HepG2 (cell line): ENCODE data around the gene PRR5L. TPM values are rescaled to one million over a fixed set of nuclear protein-coding genes. Genes with fewer than 3 reads are reported as not detected.

Experiments used
- ATAC-seq: fragments of 200-7000 bp; cut with Tn5 transposase; 3 replicates; pipeline ENCODE4 v1.9.1; 2020; ENCODE audit warnings: mild to moderate bottlenecking, moderate library complexity
- BruUV-seq: library from RNA; stranded (reverse); fragments of 400-500 nt; replicated peaks from 2 replicates; lab custom pipeline; 2021; lab: Mats Ljungman, UMichigan
- CTCF ChIA-PET: fragments of 300-600 bp; formaldehyde crosslinking; extraction: SDS; loops from one replicate; lab custom pipeline; 2021; ENCODE audit warnings: low total read pairs, inconsistent platforms, low intra/inter-chr PET ratio; lab: Yijun Ruan, JAX
- POLR2A ChIA-PET: fragments of 350-600 bp; sonication (Branson Sonifier 250); formaldehyde crosslinking; loops from one replicate; lab custom pipeline; 2020; ENCODE audit warnings: antibody characterized with exemption, inconsistent platforms; lab: Yijun Ruan, JAX
- DNase-seq: peaks from one replicate; pipeline ENCODE4 v3.0.0-alpha.2; 2015; ENCODE audit warnings: low spot score
- FAIRE-seq: peaks from 3 replicates; lab custom pipeline; 2011; peaks lifted over from hg19 to GRCh38; lab: Jason Lieb, UNC
- H2AFZ ChIP-seq: one replicate; pipeline ENCODE4 v1.6.1; 2011; ENCODE audit warnings: low read length, inconsistent platforms
- H3K27ac ChIP-seq: fragments of 300-600 bp; 3 replicates; pipeline ENCODE4 v1.8.0; 2011; ENCODE audit warnings: mixed run types, mild to moderate bottlenecking, mixed read lengths, low read length, inconsistent platforms; ENCODE audit not compliant: insufficient read depth; ENCODE audit errors: extremely low read length
- H3K27me3 ChIP-seq, 2 experiments: fragments of 200-600 bp in 1 of 2; 2 replicates in 1 of 2; 3 replicates in 1 of 2; pipeline versions ENCODE4 v1.6.0 to v1.8.0; 2011; ENCODE audit warnings: low read length in 2 of 2, mild to moderate bottlenecking in 2 of 2, moderate library complexity in 2 of 2, inconsistent platforms in 1 of 2; ENCODE audit not compliant: insufficient read depth in 2 of 2, control insufficient read depth in 1 of 2
- H3K36me3 ChIP-seq, 2 experiments: fragments of 200-600 bp in 1 of 2; replicated peaks in 1 of 2; 2 replicates in 1 of 2; 3 replicates in 1 of 2; pipeline versions ENCODE4 v1.5.1 to v1.8.0; 2011; ENCODE audit warnings: low read length in 2 of 2, inconsistent platforms in 1 of 2; ENCODE audit not compliant: insufficient read depth in 2 of 2, control insufficient read depth in 1 of 2
- H3K4me1 ChIP-seq: 2 replicates; pipeline ENCODE4 v1.5.1; 2012; ENCODE audit warnings: low read length, inconsistent platforms; ENCODE audit not compliant: insufficient read depth
- H3K4me2 ChIP-seq: 2 replicates; pipeline ENCODE4 v1.6.0; 2011; ENCODE audit warnings: low read depth, low read length, inconsistent platforms
- H3K4me3 ChIP-seq, 3 experiments: fragments of 200-600 bp in 1 of 3; sonication (generic), shearing (Covaris generic) in 1 of 3; replicated peaks in 1 of 3; 2 replicates each; pipeline ENCODE4 v1.5.1; 2011 to 2016; ENCODE audit warnings: low read length in 3 of 3, inconsistent platforms in 2 of 3, low read depth in 2 of 3, mild to moderate bottlenecking in 2 of 3, control low read depth in 1 of 3, mixed read lengths in 1 of 3; ENCODE audit not compliant: insufficient read depth in 1 of 3
- H3K79me2 ChIP-seq: one replicate; pipeline ENCODE4 v1.6.1; 2011; ENCODE audit warnings: low read length, inconsistent platforms; ENCODE audit not compliant: insufficient read depth
- H3K9ac ChIP-seq: 2 replicates; pipeline ENCODE4 v1.6.0; 2011; ENCODE audit warnings: mild to moderate bottlenecking, low read depth, low read length, inconsistent platforms; ENCODE audit not compliant: insufficient read depth
- H3K9me3 ChIP-seq: 2 replicates; pipeline ENCODE4 v1.5.1; 2012; ENCODE audit warnings: mild to moderate bottlenecking, low read length
- H4K20me1 ChIP-seq: 2 replicates; pipeline ENCODE4 v1.6.0; 2011; ENCODE audit warnings: inconsistent platforms, mild to moderate bottlenecking, low read length, moderate library complexity; ENCODE audit not compliant: insufficient read depth
- CC2D1A ChIP-seq: sonication (generic); formaldehyde crosslinking; IDR thresholded peaks from 2 replicates; pipeline ENCODE4 v1.8.1; 2023; ENCODE audit warnings: mild to moderate bottlenecking, missing genetic modification reagents
- GZF1 ChIP-seq: sonication (generic); formaldehyde crosslinking; IDR thresholded peaks from 2 replicates; pipeline ENCODE4 v1.5.1; 2020; ENCODE audit warnings: mild to moderate bottlenecking, missing genetic modification reagents
- HOXA3 ChIP-seq: sonication (generic); formaldehyde crosslinking; IDR thresholded peaks from 2 replicates; pipeline ENCODE4 v1.5.0; 2020; ENCODE audit warnings: missing genetic modification reagents
- KLF9 ChIP-seq: IDR thresholded peaks from 2 replicates; pipeline ENCODE4 v1.6.1; 2016; ENCODE audit warnings: low read depth
- PITX1 ChIP-seq: sonication (generic); formaldehyde crosslinking; IDR thresholded peaks from 2 replicates; pipeline ENCODE4 v1.5.1; 2020; ENCODE audit warnings: mild to moderate bottlenecking, missing genetic modification reagents
- SKI ChIP-seq: fragments of 450-650 bp; IDR thresholded peaks from one replicate; pipeline ENCODE4 v1.6.1; 2018; ENCODE audit warnings: mild to moderate bottlenecking; ENCODE audit not compliant: partially characterized antibody
- ZFYVE20 ChIP-seq: sonication (generic); formaldehyde crosslinking; IDR thresholded peaks from 2 replicates; pipeline ENCODE4 v1.8.0; 2023; ENCODE audit warnings: low read depth, mild to moderate bottlenecking, moderate library complexity, missing genetic modification reagents, borderline replicate concordance
- ZNF33B ChIP-seq: sonication (generic); formaldehyde crosslinking; IDR thresholded peaks from 2 replicates; pipeline ENCODE4 v1.5.1; 2020; ENCODE audit warnings: mild to moderate bottlenecking, missing genetic modification reagents
- ZNF543 ChIP-seq: sonication (generic); formaldehyde crosslinking; IDR thresholded peaks from 2 replicates; pipeline ENCODE4 v1.4.0; 2020; ENCODE audit warnings: mild to moderate bottlenecking, missing genetic modification reagents
- ZNF616 ChIP-seq: sonication (generic); formaldehyde crosslinking; IDR thresholded peaks from 2 replicates; pipeline ENCODE4 v1.5.0; 2020; ENCODE audit warnings: low read depth, mild to moderate bottlenecking, missing genetic modification reagents
- ZNF768 ChIP-seq: sonication (generic); formaldehyde crosslinking; IDR thresholded peaks from 2 replicates; pipeline ENCODE4 v1.4.0; 2020; ENCODE audit warnings: missing genetic modification reagents
- ZNF788 ChIP-seq: sonication (generic); formaldehyde crosslinking; IDR thresholded peaks from 2 replicates; pipeline ENCODE4 v1.5.0; 2020; ENCODE audit warnings: mild to moderate bottlenecking, missing genetic modification reagents, borderline replicate concordance
- WGBS: methylation state at CpG from one replicate; pipeline ENCODE4 v1.1.6; 2017; ENCODE audit warnings: low lambda C conversion rate; 5-methylcytosine and 5-hydroxymethylcytosine counted together
- in situ Hi-C: cut with HindIII; loops from 2 replicates; pipeline ENCODE4 v1.10.0; 2017; ENCODE audit warnings: low pct_unique_long_range_greater_than_20kb; ENCODE audit not compliant: extremely low pct_ligation_motif_present
- intact Hi-C: fragments of 100-400 bp; cut with micrococcal nuclease; formaldehyde crosslinking; loops from one replicate; pipeline ENCODE4 v1.10.0; 2022; ENCODE audit not compliant: unreplicated experiment
- polyA plus RNA-seq, 8 experiments: library from polyadenylated mRNA; depleted of rRNA in 3 of 8; stranded (reverse) in 7 of 8; unstranded in 1 of 8; fragments of >200 nt; fragmentation: Illumina TruSeq in 4 of 8; extraction: Trizol in 4 of 8; gene quantifications; 2 replicates each; pipeline versions ENCODE4 v1.2.1 to v1.2.3, GENCODE V29; 2011 to 2016; ENCODE audit warnings: low read depth in 4 of 8, missing spikeins in 1 of 8, mixed read lengths in 1 of 8; ENCODE audit not compliant: insufficient read depth in 1 of 8
- total RNA-seq, 5 experiments: library from RNA; depleted of rRNA; stranded (reverse); fragments of >200 nt; fragmentation: Illumina TruSeq; extraction: Trizol; gene quantifications; 2 replicates each; pipeline ENCODE4 v1.2.3, GENCODE V29; 2016; ENCODE audit warnings: low read depth in 1 of 5
- TF ChIP-seq, protein P1 (sequence below): sonication (generic); formaldehyde crosslinking; IDR thresholded peaks from 2 replicates; pipeline ENCODE4 v1.8.1; 2023; ENCODE audit warnings: mild to moderate bottlenecking, missing genetic modification reagents
- TF ChIP-seq, protein P2 (sequence below): sonication (generic); formaldehyde crosslinking; IDR thresholded peaks from 2 replicates; pipeline ENCODE4 v1.4.0; 2020; ENCODE audit warnings: mild to moderate bottlenecking, missing genetic modification reagents

Gene PRR5L
- total and polyA plus RNA-seq, 2 of the 13 experiments (the other 11 are each of a cell fraction or from before 2014, with no cell fraction given): 0.16 TPM; not detected in 1

- TF ChIP-seq KLF9 (CRISPR knock-in tag) (no peak), ZNF33B (no peak), ZNF788 (CRISPR knock-in tag) (no peak), ZNF768 (CRISPR knock-in tag) (no peak), HOXA3 (CRISPR knock-in tag) (no peak)
- TF ChIP-seq, protein P1, sequence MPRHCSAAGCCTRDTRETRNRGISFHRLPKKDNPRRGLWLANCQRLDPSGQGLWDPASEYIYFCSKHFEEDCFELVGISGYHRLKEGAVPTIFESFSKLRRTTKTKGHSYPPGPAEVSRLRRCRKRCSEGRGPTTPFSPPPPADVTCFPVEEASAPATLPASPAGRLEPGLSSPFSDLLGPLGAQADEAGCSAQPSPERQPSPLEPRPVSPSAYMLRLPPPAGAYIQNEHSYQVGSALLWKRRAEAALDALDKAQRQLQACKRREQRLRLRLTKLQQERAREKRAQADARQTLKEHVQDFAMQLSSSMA: no peak
- no TSS peak for BruUV-seq
- Histone ChIP-seq H3K4me3 (no peak overlapping the region), H4K20me1 (no peaks in the 10 kb centered on the region), H3K4me2 (no peak overlapping the region), H3K27ac (no peak overlapping the region), H2AFZ (no peak overlapping the region), H3K36me3 (peaks cover 8 to 25% of the 10 kb centered on the region in 2 experiments; a peak in 4 of 5 replicates), H3K27me3 (no peaks in the 10 kb centered on the region), H3K9me3 (no peaks in the 10 kb centered on the region), H3K4me1 (no peaks in the 10 kb centered on the region), H3K79me2 (no peaks in the 10 kb centered on the region), H3K9ac (no peak overlapping the region)
- ATAC-seq (no peak), FAIRE-seq (no peak), DNase-seq (no peak)
- POLR2A ChIA-PET: no interaction called here
- 95% methylated on average over 3 of the region's 3 CpGs for WGBS
- CTCF ChIA-PET: no interaction called here
- in situ Hi-C loops (loop anchor here (25.0 kb wide), 1 partner anchor 786 kb away; no protein-coding TSS in a partner anchor), intact Hi-C loops (no loop called here)
Observed at GRCh38 chr11:36273110-36273509, 23.0 kb upstream of the PRR5L start.

DNA sequence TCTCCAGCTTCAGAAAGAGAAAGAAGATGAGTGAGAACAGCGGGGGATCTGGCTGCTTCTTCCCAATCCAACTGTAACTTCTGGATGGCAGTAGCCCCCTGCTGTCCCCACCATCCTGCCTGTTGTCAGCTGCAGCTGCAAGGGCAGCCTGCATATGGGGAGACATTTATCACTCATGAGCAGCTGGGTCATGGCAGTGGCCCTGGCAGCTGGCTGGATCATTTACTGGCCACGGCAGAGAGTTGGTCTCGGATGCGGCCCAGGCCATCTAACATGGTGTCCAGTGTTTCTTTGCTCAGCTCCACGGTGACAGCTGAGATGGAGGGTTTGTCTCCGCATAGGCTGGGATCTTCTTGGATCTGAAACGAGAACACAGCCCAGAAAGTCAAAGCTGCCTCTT is 21.7 kb upstream of the PRR5L start:
- POLR2A ChIA-PET: no interaction called here
- intact Hi-C loops: no loop called here
- H4K20me1 ChIP-seq: no peaks in the 10 kb centered on the region
- DNase-seq: no peak
- CTCF ChIA-PET: no interaction called here
- no peaks in the 10 kb centered on the region for H3K4me1 ChIP-seq
- no peaks in the 10 kb centered on the region for H3K9me3 ChIP-seq
- no peak overlapping the region for H3K4me3 ChIP-seq
- BruUV-seq: no TSS peak
- no peak overlapping the region for H3K9ac ChIP-seq
- WGBS: 95% methylated on average over 7 of the region's 7 CpGs
- in situ Hi-C loops: loop anchor here (25.0 kb wide), 1 partner anchor 787 kb away; no protein-coding TSS in a partner anchor
- no peak overlapping the region for H3K4me2 ChIP-seq
- H3K27me3 ChIP-seq: no peaks in the 10 kb centered on the region
- ATAC-seq: no peak
- no peaks in the 10 kb centered on the region for H3K79me2 ChIP-seq
- no peak overlapping the region for H3K27ac ChIP-seq
- no peak for FAIRE-seq
- peaks cover 11 to 28% of the 10 kb centered on the region in 2 experiments; a peak in 4 of 5 replicates for H3K36me3 ChIP-seq
- no peak overlapping the region for H2AFZ ChIP-seq
- TF ChIP-seq ZNF616 (CRISPR knock-in tag) (no peak), CC2D1A (CRISPR knock-in tag) (no peak), PITX1 (CRISPR knock-in tag) (no peak), GZF1 (CRISPR knock-in tag) (no peak), ZNF543 (CRISPR knock-in tag) (no peak), SKI (no peak), ZFYVE20 (CRISPR knock-in tag) (no peak)
- TF ChIP-seq, protein P2, sequence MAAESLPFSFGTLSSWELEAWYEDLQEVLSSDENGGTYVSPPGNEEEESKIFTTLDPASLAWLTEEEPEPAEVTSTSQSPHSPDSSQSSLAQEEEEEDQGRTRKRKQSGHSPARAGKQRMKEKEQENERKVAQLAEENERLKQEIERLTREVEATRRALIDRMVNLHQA (CRISPR knock-in tag): no peak
